ENCODE data around the gene SEMA5A.

Gene SEMA5A

DNA sequence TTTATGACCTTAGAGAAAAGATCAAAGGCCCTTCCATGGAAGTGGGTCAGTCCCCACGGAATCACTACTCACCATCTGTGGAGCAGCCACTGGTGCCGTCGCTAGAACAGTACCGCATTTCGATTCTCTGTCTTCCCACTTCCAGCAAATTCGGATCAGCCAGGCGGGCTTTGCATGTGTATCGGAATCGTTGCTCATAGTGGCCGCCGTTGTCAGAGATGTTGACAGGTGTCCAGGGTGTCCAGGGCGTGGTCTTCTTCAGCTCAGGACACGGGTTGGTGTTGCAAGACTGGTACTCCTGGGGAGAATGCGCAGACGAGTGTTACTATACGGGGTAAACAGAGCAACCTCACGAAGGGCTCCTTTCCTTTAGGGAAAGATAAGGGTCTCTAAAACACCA, 479.5 kb downstream of the SEMA5A start:
- H3K4me3 Mint-ChIP-seq = no peak overlapping the region
- ATAC-seq (replicated peaks) (no peak), DNase-seq (no peak)
- H3K27me3 Mint-ChIP-seq = no peaks in the 10 kb centered on the region
- H3K27ac Mint-ChIP-seq = no peak overlapping the region
- H3K9me3 Mint-ChIP-seq = peaks cover 10 to 11% of the 10 kb centered on the region in 2 donors
- H3K36me3 Mint-ChIP-seq (ENCODE audit: insufficient read depth) = no peaks in the 10 kb centered on the region
- H3K4me1 Mint-ChIP-seq (ENCODE audit: low read depth in 2 of 2) = no peaks in the 10 kb centered on the region

DNA sequence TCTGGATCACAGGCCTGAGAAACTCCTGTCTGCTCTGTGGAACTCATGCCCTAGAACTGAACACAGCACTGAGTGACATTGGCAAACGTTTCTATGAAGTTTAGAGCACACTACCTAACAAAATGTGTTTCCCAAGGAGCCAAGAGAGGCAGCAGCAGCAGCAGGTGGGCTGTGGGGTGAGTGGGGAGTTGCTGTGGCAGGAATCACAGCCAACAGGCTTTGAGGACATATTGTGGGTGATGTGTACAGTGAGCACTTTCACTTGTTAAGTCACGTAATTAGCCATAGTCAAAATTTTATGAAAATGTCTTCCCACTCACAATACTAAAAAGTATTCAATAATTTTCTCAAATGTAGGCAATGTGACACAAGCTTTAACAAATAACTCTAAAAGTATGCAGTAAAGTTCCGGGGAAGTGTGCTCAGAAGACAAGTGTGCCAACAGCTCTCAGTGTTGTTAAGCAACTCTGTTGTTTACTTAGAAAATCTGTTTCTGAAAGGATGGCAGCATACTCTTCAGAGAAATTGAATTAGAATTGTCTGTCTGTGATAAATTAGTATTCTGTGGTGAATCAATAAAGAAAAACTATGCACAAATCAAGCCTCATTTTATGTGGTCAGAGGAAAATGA, 482.1 kb downstream of the SEMA5A start:
- no peaks in the 10 kb centered on the region for H3K36me3 Mint-ChIP-seq (ENCODE audit: insufficient read depth)
- no peak for ATAC-seq (replicated peaks)
- DNase-seq = no peak
- H3K9me3 Mint-ChIP-seq = peaks cover 11 to 23% of the 10 kb centered on the region in 2 donors
- no peaks in the 10 kb centered on the region for H3K4me1 Mint-ChIP-seq (ENCODE audit: low read depth in 2 of 2)
- H3K27me3 Mint-ChIP-seq = no peaks in the 10 kb centered on the region
- H3K4me3 Mint-ChIP-seq = no peak overlapping the region
- H3K27ac Mint-ChIP-seq = no peak overlapping the region

DNA sequence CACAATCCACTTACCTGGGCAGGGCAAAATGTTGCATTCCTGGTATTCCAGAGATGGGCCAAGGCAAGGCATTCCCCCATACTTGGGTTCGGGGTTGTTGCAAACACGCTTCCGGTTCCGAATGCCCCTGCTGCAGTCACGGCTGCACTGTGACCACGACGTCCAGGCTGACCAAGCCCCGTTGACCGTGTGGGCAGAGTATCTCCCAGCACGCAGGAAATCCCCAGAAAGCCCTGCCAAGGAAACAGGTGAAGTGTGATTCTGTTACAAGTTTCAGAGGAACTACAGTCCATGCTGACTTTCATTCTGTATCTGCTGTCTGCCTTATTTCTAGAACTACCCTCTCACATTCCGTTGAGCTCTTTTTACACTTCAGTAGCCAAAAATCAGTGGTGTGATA, 483.0 kb downstream of the SEMA5A start:
- H3K9me3 Mint-ChIP-seq = peaks cover 9 to 23% of the 10 kb centered on the region in 2 donors
- no peaks in the 10 kb centered on the region for H3K36me3 Mint-ChIP-seq (ENCODE audit: insufficient read depth)
- H3K27me3 Mint-ChIP-seq = no peaks in the 10 kb centered on the region
- H3K4me1 Mint-ChIP-seq (ENCODE audit: low read depth in 2 of 2) = no peaks in the 10 kb centered on the region
- DNase-seq = no peak
- H3K27ac Mint-ChIP-seq = no peak overlapping the region
- ATAC-seq (replicated peaks) = no peak
- H3K4me3 Mint-ChIP-seq = no peak overlapping the region

DNA sequence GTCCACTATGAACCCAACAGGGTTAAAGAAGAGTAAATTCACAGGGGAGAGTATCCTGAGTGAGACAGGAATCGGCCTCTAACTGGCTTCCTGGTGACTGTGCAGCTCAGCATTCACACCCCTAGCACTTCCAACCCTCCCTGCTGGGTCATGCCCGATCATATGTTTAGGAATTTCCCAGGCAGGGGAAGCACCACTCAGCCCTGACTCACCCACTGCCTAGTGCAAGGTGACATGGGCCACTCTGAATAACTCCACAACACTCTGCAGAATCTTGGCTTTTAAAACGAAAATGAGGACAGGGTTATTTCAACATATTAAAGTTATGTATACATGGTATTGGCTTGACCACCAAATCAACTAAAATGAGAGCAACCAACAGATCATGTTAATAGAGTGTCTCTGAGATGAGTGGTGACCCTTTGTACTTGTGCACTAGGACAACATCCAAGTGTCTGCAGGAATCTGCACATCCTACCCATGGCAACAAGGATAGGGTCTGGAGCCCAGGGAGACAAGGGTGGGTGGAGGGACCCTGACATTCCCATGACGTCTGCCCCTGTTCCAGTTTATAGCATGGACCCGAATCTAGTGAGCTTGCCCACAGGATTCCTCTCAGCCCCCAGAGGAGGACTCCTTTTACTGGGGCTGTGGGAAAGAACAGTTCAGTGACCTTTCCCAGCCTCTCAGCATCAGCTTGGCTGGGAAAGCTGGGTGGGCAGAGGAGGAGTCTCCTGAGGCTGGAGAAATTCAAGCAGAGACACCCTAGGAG, 485.8 kb downstream of the SEMA5A start:
- no peak for ATAC-seq (replicated peaks)
- Mint-ChIP-seq H3K9me3 (peaks cover 3 to 22% of the 10 kb centered on the region in 2 donors), H3K27me3 (no peaks in the 10 kb centered on the region), H3K36me3 (ENCODE audit: insufficient read depth) (no peaks in the 10 kb centered on the region), H3K4me3 (no peak overlapping the region), H3K27ac (no peak overlapping the region), H3K4me1 (ENCODE audit: low read depth in 2 of 2) (no peaks in the 10 kb centered on the region)
- no peak for DNase-seq

DNA sequence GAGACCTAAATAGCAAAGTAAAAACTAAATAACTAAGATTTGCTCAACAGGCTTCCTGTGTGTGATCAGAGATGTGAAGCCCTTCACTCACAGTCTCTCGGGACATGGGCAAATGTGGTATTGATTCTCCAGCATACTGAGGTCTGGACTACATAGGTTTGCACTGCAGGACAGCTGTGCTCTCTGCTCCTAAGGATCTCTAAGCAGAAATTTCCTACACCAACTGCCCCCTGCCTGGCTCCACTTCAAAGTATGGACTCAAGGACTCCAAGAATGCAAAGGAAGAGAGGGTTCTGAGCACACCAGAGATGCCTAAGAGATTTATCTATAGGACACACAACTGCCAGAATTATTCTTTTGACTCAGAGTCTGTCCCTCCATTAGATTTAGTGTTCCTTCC, 487.2 kb downstream of the SEMA5A start:
- no peak for ATAC-seq (replicated peaks)
- no peaks in the 10 kb centered on the region for H3K36me3 Mint-ChIP-seq (ENCODE audit: insufficient read depth)
- peaks cover 3 to 16% of the 10 kb centered on the region in 2 donors for H3K9me3 Mint-ChIP-seq

DNA sequence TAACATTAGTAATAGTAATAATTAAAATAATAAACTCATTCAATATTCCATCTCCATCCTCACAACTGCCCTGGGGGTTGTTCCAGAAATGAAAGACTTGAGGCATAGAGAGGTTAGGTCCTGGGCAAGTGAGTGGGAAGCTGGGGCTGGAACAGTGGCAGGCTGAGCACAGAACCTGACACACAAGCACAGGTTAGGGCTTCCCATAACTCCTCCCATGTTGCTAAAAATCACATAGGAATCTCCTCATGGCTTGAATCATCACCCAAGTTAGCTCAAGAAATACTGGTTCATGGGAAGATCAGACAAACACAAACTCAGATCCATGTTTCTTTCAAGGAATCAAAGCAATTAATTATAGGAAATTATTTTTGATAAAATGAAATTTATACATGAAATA, 487.7 kb downstream of the SEMA5A start:
- H3K4me1 Mint-ChIP-seq (ENCODE audit: low read depth in 2 of 2) = no peaks in the 10 kb centered on the region
- H3K27ac Mint-ChIP-seq = no peak overlapping the region
- ATAC-seq (replicated peaks) (no peak), DNase-seq (no peak)
- no peaks in the 10 kb centered on the region for H3K36me3 Mint-ChIP-seq (ENCODE audit: insufficient read depth)
- no peaks in the 10 kb centered on the region for H3K27me3 Mint-ChIP-seq
- H3K4me3 Mint-ChIP-seq = no peak overlapping the region
- H3K9me3 Mint-ChIP-seq = peaks cover 3 to 16% of the 10 kb centered on the region in 2 donors

More for the DNA sequence above, 487.2 kb downstream of the SEMA5A start:
- H3K4me3 Mint-ChIP-seq = no peak overlapping the region
- H3K4me1 Mint-ChIP-seq (ENCODE audit: low read depth in 2 of 2) = no peaks in the 10 kb centered on the region
- H3K27ac Mint-ChIP-seq = no peak overlapping the region
- no peak for DNase-seq
- H3K27me3 Mint-ChIP-seq = no peaks in the 10 kb centered on the region

DNA sequence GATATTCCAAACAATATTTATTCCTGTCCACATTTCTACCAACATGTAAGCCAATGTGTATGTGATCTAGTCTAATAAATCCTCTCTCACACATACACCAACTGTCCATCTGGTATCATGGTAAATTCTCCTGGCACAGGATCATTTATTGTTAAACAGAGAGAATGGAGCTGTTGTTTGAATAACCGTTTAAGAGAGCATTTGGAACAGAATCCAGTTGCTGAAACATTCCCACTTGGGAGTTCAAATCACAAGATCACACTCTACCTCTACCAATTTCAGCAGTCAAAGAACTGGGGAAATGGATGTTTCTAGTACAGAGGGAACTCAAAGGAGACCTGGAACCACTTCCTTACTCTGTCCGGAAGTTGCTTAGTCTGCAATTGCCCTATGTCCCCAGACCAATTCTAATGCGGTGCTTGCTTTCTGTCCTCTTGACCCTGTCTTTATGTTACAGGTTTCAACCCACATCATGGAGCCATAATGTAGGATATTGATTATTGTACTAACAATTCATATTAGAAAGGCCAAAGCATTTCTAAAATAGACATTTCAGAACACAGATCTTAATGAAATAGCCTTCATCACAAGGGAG, 488.4 kb downstream of the SEMA5A start:
- no peaks in the 10 kb centered on the region for H3K36me3 Mint-ChIP-seq (ENCODE audit: insufficient read depth)
- no peak overlapping the region for H3K27ac Mint-ChIP-seq
- peaks cover 3 to 16% of the 10 kb centered on the region in 2 donors for H3K9me3 Mint-ChIP-seq
- H3K4me1 Mint-ChIP-seq (ENCODE audit: low read depth in 2 of 2) = no peaks in the 10 kb centered on the region
- ATAC-seq (replicated peaks) (no peak), DNase-seq (no peak)
- no peaks in the 10 kb centered on the region for H3K27me3 Mint-ChIP-seq
- no peak overlapping the region for H3K4me3 Mint-ChIP-seq

DNA sequence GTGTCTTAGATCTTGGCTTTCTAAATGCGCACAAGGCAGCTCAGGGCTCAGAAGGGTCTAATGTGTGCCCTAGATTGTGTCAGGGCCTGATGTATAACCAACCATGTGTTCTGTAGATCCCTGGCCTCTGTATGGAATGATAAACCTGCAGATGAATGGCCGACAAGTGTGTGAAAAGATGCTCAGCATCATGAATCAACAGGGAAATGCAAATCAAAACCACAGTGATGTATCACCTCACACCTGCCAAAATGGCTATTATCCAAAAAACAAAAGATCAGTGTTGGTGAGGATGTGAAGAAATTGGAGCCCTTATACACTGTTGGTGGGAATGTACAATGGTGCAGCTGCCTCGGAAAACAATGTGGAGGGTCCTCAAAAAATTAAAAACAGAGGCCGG, 489.8 kb downstream of the SEMA5A start:
- Mint-ChIP-seq H3K4me3 (no peak overlapping the region), H3K9me3 (peaks cover 2 to 10% of the 10 kb centered on the region in 2 donors), H3K36me3 (ENCODE audit: insufficient read depth) (no peaks in the 10 kb centered on the region), H3K27me3 (no peaks in the 10 kb centered on the region), H3K27ac (no peak overlapping the region), H3K4me1 (ENCODE audit: low read depth in 2 of 2) (no peaks in the 10 kb centered on the region)
- ATAC-seq (replicated peaks) = no peak
- no peak for DNase-seq

DNA sequence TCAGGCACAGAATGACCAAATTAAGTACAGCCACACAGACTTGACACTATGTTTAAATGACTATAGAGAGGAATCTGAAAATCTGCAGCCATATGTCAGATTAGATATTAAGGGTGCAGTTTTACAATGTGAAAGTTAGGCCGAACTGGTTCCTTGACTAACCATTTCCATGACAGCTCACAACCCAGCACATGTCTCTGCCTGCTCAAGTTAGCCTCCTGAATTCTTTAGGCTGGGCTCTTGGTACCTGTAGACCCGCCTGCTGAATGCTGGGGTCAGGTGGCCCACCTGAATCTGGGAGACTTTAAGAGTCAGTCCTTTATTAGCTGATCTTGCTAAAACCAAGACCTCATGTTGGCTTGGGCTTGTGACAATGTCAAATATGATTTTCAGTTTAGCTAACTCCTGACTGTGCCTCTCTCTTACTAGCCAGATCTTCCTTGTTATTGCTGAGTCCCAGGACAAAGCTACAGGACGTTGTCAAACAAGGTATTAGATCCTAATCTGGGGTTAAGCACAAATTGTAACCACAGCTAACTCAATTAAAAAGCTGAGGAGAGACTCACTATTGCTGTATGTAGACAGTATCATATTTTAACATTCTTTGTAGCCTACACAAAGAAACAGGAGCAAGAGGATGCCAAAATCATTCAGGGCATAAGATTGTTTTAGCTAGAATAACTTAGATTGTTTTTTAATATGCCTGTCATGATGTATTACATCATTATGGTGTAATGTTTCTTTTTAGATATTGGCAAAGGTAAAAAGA, 490.9 kb downstream of the SEMA5A start:
- Mint-ChIP-seq H3K27ac (no peak overlapping the region), H3K4me1 (ENCODE audit: low read depth in 2 of 2) (no peaks in the 10 kb centered on the region), H3K36me3 (ENCODE audit: insufficient read depth) (no peaks in the 10 kb centered on the region), H3K9me3 (peaks cover 0 to 4% of the 10 kb centered on the region in 2 donors), H3K4me3 (no peak overlapping the region), H3K27me3 (no peaks in the 10 kb centered on the region)
- no peak for DNase-seq
- ATAC-seq (replicated peaks) = no peak

DNA sequence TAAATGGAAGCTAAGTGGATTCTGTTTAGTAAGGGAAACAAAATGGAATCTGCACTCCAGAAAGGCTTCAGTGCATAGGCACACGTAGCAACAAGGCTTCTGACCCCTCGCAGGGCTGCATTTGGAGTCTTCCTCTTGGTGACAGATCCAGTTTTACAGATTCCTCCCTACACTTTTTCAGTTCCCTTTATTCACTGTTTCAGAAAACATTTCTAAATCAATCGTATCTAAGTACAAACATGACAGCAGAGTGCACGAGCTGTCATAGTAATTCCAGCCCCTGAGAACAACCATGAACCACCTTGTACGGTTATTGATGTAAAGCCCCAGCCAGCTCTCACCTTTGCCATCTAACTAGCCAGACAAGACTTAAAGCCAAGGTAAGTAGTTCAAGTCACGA, 491.6 kb downstream of the SEMA5A start:
- Mint-ChIP-seq H3K4me1 (ENCODE audit: low read depth in 2 of 2) (no peaks in the 10 kb centered on the region), H3K27ac (no peak overlapping the region), H3K9me3 (peaks cover 0 to 4% of the 10 kb centered on the region in 2 donors), H3K27me3 (no peaks in the 10 kb centered on the region), H3K4me3 (no peak overlapping the region), H3K36me3 (ENCODE audit: insufficient read depth) (no peaks in the 10 kb centered on the region)
- DNase-seq (no peak), ATAC-seq (replicated peaks) (no peak)

DNA sequence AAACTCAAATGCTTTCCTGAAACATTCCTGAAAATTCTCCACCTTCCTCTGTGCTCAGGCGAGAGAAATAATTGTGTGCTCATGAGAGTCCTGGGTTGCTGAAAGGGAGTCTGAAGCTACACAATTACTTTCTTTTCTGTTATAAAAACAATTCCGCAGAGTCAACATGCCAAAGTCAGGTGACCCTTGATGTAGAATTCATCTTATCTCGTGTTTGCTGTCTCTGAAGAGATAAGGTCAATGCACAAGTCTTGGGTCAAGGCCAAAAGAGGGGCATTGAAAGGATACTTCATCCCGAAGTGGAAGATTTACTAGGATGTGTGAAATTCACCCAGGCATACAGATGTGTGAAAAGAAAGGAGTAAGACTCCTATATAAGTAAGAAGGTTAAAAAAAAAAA, 493.5 kb downstream of the SEMA5A start:
- Mint-ChIP-seq H3K27me3 (no peaks in the 10 kb centered on the region), H3K27ac (no peak overlapping the region), H3K4me1 (ENCODE audit: low read depth in 2 of 2) (no peaks in the 10 kb centered on the region), H3K36me3 (ENCODE audit: insufficient read depth) (no peaks in the 10 kb centered on the region), H3K4me3 (no peak overlapping the region), H3K9me3 (peaks cover 0 to 4% of the 10 kb centered on the region in 2 donors)
- no peak for DNase-seq
- ATAC-seq (replicated peaks) = no peak

DNA sequence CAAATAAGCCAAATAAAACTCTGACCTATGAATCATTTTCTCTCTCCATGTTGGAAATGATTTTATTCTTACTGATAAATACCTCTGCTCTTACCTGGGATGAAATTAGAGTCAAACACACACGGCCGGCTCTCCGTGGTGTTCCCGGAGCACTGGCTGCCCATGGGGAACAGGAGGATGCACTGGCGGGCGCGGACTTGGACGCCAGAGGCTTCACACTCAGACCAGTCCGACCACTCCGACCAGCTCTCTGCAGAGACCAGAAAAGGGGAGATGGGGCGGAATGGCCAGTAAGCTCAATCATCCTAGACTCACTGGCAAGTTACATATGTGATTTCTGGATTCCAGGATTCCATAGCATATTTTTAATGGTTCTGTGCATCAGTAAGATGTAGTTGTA, 494.1 kb downstream of the SEMA5A start:
- no peaks in the 10 kb centered on the region for H3K4me1 Mint-ChIP-seq (ENCODE audit: low read depth in 2 of 2)
- H3K27ac Mint-ChIP-seq = no peak overlapping the region
- no peaks in the 10 kb centered on the region for H3K27me3 Mint-ChIP-seq
- H3K36me3 Mint-ChIP-seq (ENCODE audit: insufficient read depth) = no peaks in the 10 kb centered on the region
- DNase-seq (no peak), ATAC-seq (replicated peaks) (no peak)
- H3K9me3 Mint-ChIP-seq = peaks cover 0 to 4% of the 10 kb centered on the region in 2 donors
- no peak overlapping the region for H3K4me3 Mint-ChIP-seq

DNA sequence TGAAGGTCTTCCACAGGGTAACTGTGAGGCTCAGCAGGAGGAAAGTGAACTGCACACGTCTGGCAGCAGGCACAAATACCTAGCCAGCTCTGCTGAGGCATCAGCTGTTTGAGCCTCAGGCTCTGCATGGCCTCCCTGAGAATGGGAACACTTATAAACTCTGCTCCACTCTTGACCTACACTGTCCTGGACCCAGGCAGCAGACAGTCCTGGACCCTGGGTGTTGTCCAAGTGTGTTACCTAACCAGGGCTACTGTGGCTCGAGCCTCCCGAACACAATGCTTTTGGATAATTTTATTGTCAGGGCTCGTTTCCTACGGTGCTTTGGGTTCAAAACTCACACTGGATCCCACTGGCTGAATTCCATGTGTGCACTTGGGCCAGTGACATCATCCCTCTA, 497.9 kb downstream of the SEMA5A start:
- no peaks in the 10 kb centered on the region for H3K36me3 Mint-ChIP-seq (ENCODE audit: insufficient read depth)
- ATAC-seq (replicated peaks) (no peak), DNase-seq (no peak)
- H3K9me3 Mint-ChIP-seq = peaks cover 0 to 6% of the 10 kb centered on the region in 2 donors
- no peaks in the 10 kb centered on the region for H3K4me1 Mint-ChIP-seq (ENCODE audit: low read depth in 2 of 2)
- no peak overlapping the region for H3K27ac Mint-ChIP-seq
- no peaks in the 10 kb centered on the region for H3K27me3 Mint-ChIP-seq
- H3K4me3 Mint-ChIP-seq = no peak overlapping the region
